ENCODE data around the gene ATF6.

Gene ATF6

GRCh38 chr1:161866241-161866640 is 100.1 kb downstream of the ATF6 start:
- Histone ChIP-seq H3K4me2 (ENCODE audit: low read length) (no peak overlapping the region), H4K20me1 (ENCODE audit: control insufficient read depth, insufficient read depth, low read depth, low read length) (no peaks in the 10 kb centered on the region), H3K9me2 (replicated peaks; ENCODE audit: control insufficient read depth, low read length) (no peaks in the 10 kb centered on the region), H3K36me3 (ENCODE audit: control insufficient read depth, low read length) (peaks cover 31% of the 10 kb centered on the region), H3K4me3 (ENCODE audit: low read length) (no peak overlapping the region), H3K27me3 (ENCODE audit: control insufficient read depth, low read length) (no peaks in the 10 kb centered on the region), H3K4me1 (ENCODE audit: control insufficient read depth, low read length) (no peaks in the 10 kb centered on the region), H3K27ac (ENCODE audit: low read depth, low read length) (no peak overlapping the region), H3K79me2 (ENCODE audit: control insufficient read depth, low read length) (no peaks in the 10 kb centered on the region), H3K9me3 (ENCODE audit: control insufficient read depth, insufficient read depth, low read length) (no peaks in the 10 kb centered on the region), H3F3A (ENCODE audit: control insufficient read depth, insufficient read depth) (no peaks in the 10 kb centered on the region)
- TF ChIP-seq EZH2phosphoT487 (IDR thresholded peaks at IDR 0.05; ENCODE audit: borderline replicate concordance, low read length) (no peak), CTCF (IDR thresholded peaks at IDR 0.05; ENCODE audit: low read depth, low read length, poor library complexity, severe bottlenecking) (no peak)

DNA sequence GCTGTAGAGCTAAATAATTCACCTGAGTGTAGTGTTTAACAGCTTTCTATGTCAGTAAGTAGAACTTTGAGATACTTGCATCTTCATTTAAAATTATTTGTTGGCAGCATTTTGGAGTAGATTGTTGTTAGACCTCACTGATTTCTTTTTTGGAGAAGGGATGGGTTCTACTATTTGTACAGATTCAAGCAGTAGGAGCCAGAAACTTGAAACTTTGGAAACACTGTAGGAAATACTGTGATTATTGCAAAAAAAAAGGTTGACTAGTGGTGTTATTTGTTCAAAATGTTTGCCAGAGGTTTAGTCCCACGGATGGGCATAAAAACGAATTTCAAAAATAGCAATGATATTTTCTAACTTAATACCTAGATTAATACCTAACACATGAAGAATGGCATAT is 102.7 kb downstream of the ATF6 start:
- Histone ChIP-seq H3F3A (ENCODE audit: control insufficient read depth, insufficient read depth) (no peaks in the 10 kb centered on the region), H4K20me1 (ENCODE audit: control insufficient read depth, insufficient read depth, low read depth, low read length) (no peaks in the 10 kb centered on the region), H3K79me2 (ENCODE audit: control insufficient read depth, low read length) (no peaks in the 10 kb centered on the region), H3K9me2 (replicated peaks; ENCODE audit: control insufficient read depth, low read length) (no peaks in the 10 kb centered on the region), H3K4me2 (ENCODE audit: low read length) (no peak overlapping the region), H3K4me3 (ENCODE audit: low read length) (no peak overlapping the region), H3K36me3 (ENCODE audit: control insufficient read depth, low read length) (peaks cover 18% of the 10 kb centered on the region), H3K4me1 (ENCODE audit: control insufficient read depth, low read length) (no peaks in the 10 kb centered on the region), H3K27me3 (ENCODE audit: control insufficient read depth, low read length) (no peaks in the 10 kb centered on the region), H3K27ac (ENCODE audit: low read depth, low read length) (no peak overlapping the region), H3K9me3 (ENCODE audit: control insufficient read depth, insufficient read depth, low read length) (no peaks in the 10 kb centered on the region)
- no peak for TF ChIP-seq CTCF (IDR thresholded peaks at IDR 0.05; ENCODE audit: low read depth, low read length, poor library complexity, severe bottlenecking)
- no peak for TF ChIP-seq EZH2phosphoT487 (IDR thresholded peaks at IDR 0.05; ENCODE audit: borderline replicate concordance, low read length)

DNA sequence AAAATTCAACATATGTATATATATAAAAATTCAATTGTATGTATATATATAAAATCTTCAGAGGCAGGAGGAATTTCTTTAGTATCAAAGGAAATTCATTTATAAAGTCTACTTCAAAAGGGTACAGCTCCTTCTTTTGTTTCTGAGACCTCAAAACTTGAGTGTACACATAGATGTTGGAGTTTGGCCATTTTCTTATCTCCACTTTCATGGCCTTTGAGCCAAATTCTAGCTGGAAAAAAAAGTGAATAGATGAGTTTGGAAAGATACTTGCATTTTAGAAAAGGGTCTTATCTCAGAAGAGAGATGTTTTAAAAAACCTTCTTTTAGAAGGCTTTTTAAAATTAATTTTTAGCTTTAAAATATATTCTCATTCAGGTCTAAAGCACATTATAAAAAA is 103.2 kb downstream of the ATF6 start:
- H3K4me3 ChIP-seq (ENCODE audit: low read length), result no peak overlapping the region
- no peaks in the 10 kb centered on the region for H4K20me1 ChIP-seq (ENCODE audit: control insufficient read depth, insufficient read depth, low read depth, low read length)
- no peaks in the 10 kb centered on the region for H3K79me2 ChIP-seq (ENCODE audit: control insufficient read depth, low read length)
- H3K9me3 ChIP-seq (ENCODE audit: control insufficient read depth, insufficient read depth, low read length), result no peaks in the 10 kb centered on the region
- H3K9me2 ChIP-seq (replicated peaks; ENCODE audit: control insufficient read depth, low read length), result no peaks in the 10 kb centered on the region
- H3K36me3 ChIP-seq (ENCODE audit: control insufficient read depth, low read length), result peaks cover 13% of the 10 kb centered on the region
- H3K4me2 ChIP-seq (ENCODE audit: low read length), result no peak overlapping the region
- no peak for TF ChIP-seq EZH2phosphoT487 (IDR thresholded peaks at IDR 0.05; ENCODE audit: borderline replicate concordance, low read length)
- no peak for TF ChIP-seq CTCF (IDR thresholded peaks at IDR 0.05; ENCODE audit: low read depth, low read length, poor library complexity, severe bottlenecking)
- H3F3A ChIP-seq (ENCODE audit: control insufficient read depth, insufficient read depth), result no peaks in the 10 kb centered on the region
- H3K27me3 ChIP-seq (ENCODE audit: control insufficient read depth, low read length), result no peaks in the 10 kb centered on the region
- H3K27ac ChIP-seq (ENCODE audit: low read depth, low read length), result no peak overlapping the region
- no peaks in the 10 kb centered on the region for H3K4me1 ChIP-seq (ENCODE audit: control insufficient read depth, low read length)

DNA sequence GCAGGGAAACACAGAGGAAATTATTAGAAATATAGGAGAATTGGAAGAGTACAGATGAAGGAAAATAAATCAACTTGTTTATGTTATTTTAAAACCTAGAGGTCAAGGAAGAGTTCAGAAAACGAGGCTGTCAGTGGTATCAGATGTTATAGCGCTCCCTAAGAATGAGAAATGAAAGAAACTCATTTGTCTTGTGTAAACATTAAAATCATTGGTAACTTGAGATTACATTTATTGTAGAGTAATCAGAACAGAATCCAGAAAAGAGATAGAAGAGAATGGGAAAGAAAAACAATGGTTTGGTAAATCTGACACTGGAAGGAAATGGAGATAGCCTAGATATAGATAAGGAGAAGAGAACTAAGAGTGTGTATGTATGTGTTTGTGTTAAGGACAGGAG is 106.4 kb downstream of the ATF6 start:
- Histone ChIP-seq H3F3A (ENCODE audit: control insufficient read depth, insufficient read depth) (no peaks in the 10 kb centered on the region), H3K27me3 (ENCODE audit: control insufficient read depth, low read length) (no peaks in the 10 kb centered on the region), H3K4me2 (ENCODE audit: low read length) (no peak overlapping the region), H3K4me3 (ENCODE audit: low read length) (no peak overlapping the region), H3K9me2 (replicated peaks; ENCODE audit: control insufficient read depth, low read length) (no peaks in the 10 kb centered on the region), H3K27ac (ENCODE audit: low read depth, low read length) (no peak overlapping the region), H4K20me1 (ENCODE audit: control insufficient read depth, insufficient read depth, low read depth, low read length) (no peaks in the 10 kb centered on the region), H3K4me1 (ENCODE audit: control insufficient read depth, low read length) (no peaks in the 10 kb centered on the region), H3K79me2 (ENCODE audit: control insufficient read depth, low read length) (no peaks in the 10 kb centered on the region), H3K9me3 (ENCODE audit: control insufficient read depth, insufficient read depth, low read length) (no peaks in the 10 kb centered on the region), H3K36me3 (ENCODE audit: control insufficient read depth, low read length) (0 out of 2 replicates have a peak, but pooled peaks cover 3% of the 10 kb centered on the region)
- TF ChIP-seq CTCF (IDR thresholded peaks at IDR 0.05; ENCODE audit: low read depth, low read length, poor library complexity, severe bottlenecking) (no peak), EZH2phosphoT487 (IDR thresholded peaks at IDR 0.05; ENCODE audit: borderline replicate concordance, low read length) (no peak)

Data from DOHH2 (cell line).